HG03039 (cell line): ENCODE measurements around the gene MEOX2.

Experiments used
- ATAC-seq: cut with Tn5 transposase; IDR thresholded peaks from one replicate; pipeline ENCODE4 v1.9.1; 2021; ENCODE audit warnings: mild to moderate bottlenecking, moderate library complexity; ENCODE audit not compliant: unreplicated experiment

Gene MEOX2

DNA sequence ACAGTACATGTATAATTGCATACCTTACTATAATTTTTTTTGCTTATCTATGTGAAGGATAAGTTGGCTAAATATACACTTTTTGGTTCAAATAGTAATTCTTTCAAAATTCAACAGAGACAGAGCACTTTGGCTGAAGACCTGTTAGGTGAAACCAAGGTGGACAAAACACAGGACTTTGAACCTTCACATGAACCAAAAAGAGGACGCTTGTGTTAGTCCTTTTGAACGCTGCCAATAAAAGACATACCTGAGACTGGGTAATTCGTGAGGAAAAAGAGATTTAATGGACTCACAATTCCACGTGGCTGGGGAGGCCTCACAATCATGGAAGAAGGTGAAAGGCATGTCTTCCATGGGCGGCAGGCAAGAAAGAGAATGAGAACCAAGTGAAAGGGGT is 120.0 kb downstream of the MEOX2 start:
- no peak for ATAC-seq

DNA sequence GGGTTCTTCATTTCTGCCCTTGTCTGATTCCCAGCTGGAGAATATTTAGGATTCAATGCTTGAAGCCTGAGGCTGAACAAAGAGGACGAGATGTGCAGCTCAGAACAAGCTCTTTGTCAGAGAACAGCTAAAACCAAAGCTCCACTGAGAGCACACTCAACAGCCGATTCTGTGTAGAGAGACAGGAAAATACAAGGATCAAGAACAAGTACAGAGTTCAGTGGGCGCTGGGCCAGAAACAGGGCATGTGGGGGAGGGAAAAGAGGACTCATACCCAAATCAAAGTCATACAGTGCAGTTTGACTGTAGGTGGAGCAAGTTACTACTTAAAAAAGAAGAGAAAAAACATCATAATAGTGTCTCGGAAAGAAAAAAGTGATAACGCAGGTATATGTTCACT is 124.6 kb downstream of the MEOX2 start, which contains the start of gene AGMO:
TSS of gene AGMO (minus strand) at position 181 of the 400 bp plus-strand sequence.
- ATAC-seq = no peak
